Astrocyte (in vitro differentiated cells and primary cell): ENCODE results near the gene GPR162.

Source experiments
- CTCF ChIP-seq: IDR thresholded peaks from 2 replicates; pipeline ENCODE4 v1.5.1; 2011; ENCODE audit warnings: low read depth, mild to moderate bottlenecking, inconsistent platforms, low read length, moderate library complexity; ENCODE audit not compliant: insufficient read depth
- EZH2 ChIP-seq: IDR thresholded peaks from 2 replicates; pipeline ENCODE4 v1.6.1; 2012; ENCODE audit warnings: mild to moderate bottlenecking, low read length, inconsistent platforms; ENCODE audit not compliant: insufficient read depth

DNA sequence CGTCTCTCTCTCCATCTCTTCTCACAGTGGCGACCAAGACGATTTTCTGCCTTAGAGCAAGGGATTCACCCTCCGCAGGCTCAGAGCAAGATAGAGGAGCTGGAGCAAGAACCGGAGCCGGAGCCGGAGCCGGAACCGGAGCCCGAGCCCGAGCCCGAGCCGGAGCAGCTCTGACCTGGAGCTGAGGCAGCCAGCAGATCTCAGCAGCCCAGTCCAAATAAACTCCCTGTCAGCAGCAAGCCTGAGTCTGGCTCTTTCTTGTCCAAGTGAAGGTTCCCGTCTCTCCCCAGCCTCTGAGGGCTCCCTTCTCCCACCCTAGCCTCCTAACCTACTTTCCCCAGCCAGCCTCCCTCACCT, 43.4 kb upstream of the GPR162 start:
- no peak for TF ChIP-seq CTCF
- TF ChIP-seq EZH2: no peak
